NT2/D1 (cell line): Measurements from ENCODE around the gene PIGU.

Source experiments
- SUZ12 ChIP-seq: IDR thresholded peaks from 2 replicates; pipeline ENCODE4 v1.6.1; 2011; ENCODE audit not compliant: insufficient read length, insufficient read depth; ENCODE audit errors: extremely low read depth
- ZNF274 ChIP-seq: IDR thresholded peaks from 2 replicates; pipeline ENCODE4 v1.6.1; 2011; ENCODE audit warnings: mild to moderate bottlenecking, low read depth, low read length

DNA sequence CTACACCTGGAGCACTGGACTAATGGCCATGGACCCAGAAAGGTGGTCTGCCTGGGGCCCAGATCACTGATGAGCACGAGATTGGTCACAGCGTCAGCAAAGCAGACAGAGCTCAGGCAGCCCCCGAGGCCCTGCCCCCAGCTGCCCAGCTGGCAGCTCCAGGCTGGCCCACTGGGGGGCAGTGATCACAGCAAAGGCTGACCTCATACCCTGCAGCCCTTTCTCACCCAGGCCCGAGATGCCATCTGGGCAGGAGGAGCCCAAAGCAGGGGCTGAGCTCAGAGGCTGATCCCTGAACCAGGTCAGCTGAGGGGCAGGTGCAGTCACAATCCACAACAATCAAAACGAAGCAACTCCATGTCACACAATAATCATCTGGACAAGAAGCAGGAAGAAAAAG, 114.3 kb downstream of the PIGU start:
- TF ChIP-seq ZNF274 = no peak
- TF ChIP-seq SUZ12 = no peak
